DOHH2 (cell line): ENCODE results near the gene NXNL2.

Source experiments
- H3F3A ChIP-seq: fragments of 200-600 bp; sonication (generic), shearing (Covaris generic); 2 replicates; pipeline ENCODE4 v1.6.0; 2016; ENCODE audit warnings: antibody characterized with exemption, mild to moderate bottlenecking; ENCODE audit not compliant: control insufficient read depth, insufficient read depth
- H3K27ac ChIP-seq: fragments of 200-600 bp; sonication (generic); 2 replicates; pipeline ENCODE4 v1.5.1; 2014; ENCODE audit warnings: low read depth, mild to moderate bottlenecking, low read length, moderate library complexity
- H3K27me3 ChIP-seq: fragments of 200-600 bp; sonication (generic); 2 replicates; pipeline ENCODE4 v1.6.1; 2014; ENCODE audit warnings: mild to moderate bottlenecking, low read length, mixed read lengths; ENCODE audit not compliant: control insufficient read depth
- H3K36me3 ChIP-seq: fragments of 200-600 bp; sonication (generic); 2 replicates; pipeline ENCODE4 v1.6.1; 2014; ENCODE audit warnings: mild to moderate bottlenecking, low read length, moderate library complexity, mixed read lengths; ENCODE audit not compliant: control insufficient read depth
- H3K4me1 ChIP-seq: fragments of 200-600 bp; sonication (generic); 2 replicates; pipeline ENCODE4 v1.6.1; 2014; ENCODE audit warnings: mild to moderate bottlenecking, low read length, mixed read lengths; ENCODE audit not compliant: control insufficient read depth
- H3K4me2 ChIP-seq: fragments of 200-600 bp; sonication (generic); 2 replicates; pipeline ENCODE4 v1.6.0; 2014; ENCODE audit warnings: mild to moderate bottlenecking, low read length, moderate library complexity
- H3K4me3 ChIP-seq: fragments of 200-600 bp; sonication (generic); 2 replicates; pipeline ENCODE4 v1.5.1; 2014; ENCODE audit warnings: mild to moderate bottlenecking, low read length, mixed read lengths
- H3K79me2 ChIP-seq: fragments of 200-600 bp; sonication (generic); 2 replicates; pipeline ENCODE4 v1.6.1; 2014; ENCODE audit warnings: mild to moderate bottlenecking, low read length, mixed read lengths; ENCODE audit not compliant: control insufficient read depth
- H3K9me2 ChIP-seq: fragments of 200-600 bp; sonication (generic); replicated peaks from 2 replicates; pipeline ENCODE4 v1.6.1; 2014; ENCODE audit warnings: mild to moderate bottlenecking, low read length, mixed read lengths; ENCODE audit not compliant: control insufficient read depth
- H3K9me3 ChIP-seq: fragments of 200-600 bp; sonication (generic); 2 replicates; pipeline ENCODE4 v1.6.1; 2014; ENCODE audit warnings: antibody characterized with exemption, low read length, mixed read lengths; ENCODE audit not compliant: control insufficient read depth, insufficient read depth
- H4K20me1 ChIP-seq: fragments of 200-600 bp; sonication (generic); 2 replicates; pipeline ENCODE4 v1.6.0; 2014; ENCODE audit warnings: low read depth, mild to moderate bottlenecking, antibody characterized with exemption, low read length, moderate library complexity; ENCODE audit not compliant: control insufficient read depth, insufficient read depth
- EZH2phosphoT487 ChIP-seq: fragments of 200-600 bp; sonication (generic); IDR thresholded peaks from 2 replicates; pipeline ENCODE4 v1.6.1; 2017; ENCODE audit warnings: borderline replicate concordance, mild to moderate bottlenecking, antibody characterized with exemption, low read length, moderate library complexity, mixed read lengths
- TF ChIP-seq, protein P1 (sequence below): fragments of 200-600 bp; sonication (generic); IDR thresholded peaks from one replicate; pipeline ENCODE4 v1.5.1; 2014; ENCODE audit warnings: antibody characterized with exemption, mild to moderate bottlenecking, low read depth, low read length; ENCODE audit not compliant: poor library complexity, severe bottlenecking

Gene NXNL2

GRCh38 chr9:88571419-88571818, 36.4 kb downstream of the NXNL2 start:
- Histone ChIP-seq H3K9me3 (no peaks in the 10 kb centered on the region), H3K27ac (no peak overlapping the region), H3K9me2 (no peaks in the 10 kb centered on the region), H4K20me1 (no peaks in the 10 kb centered on the region), H3K79me2 (no peaks in the 10 kb centered on the region), H3K4me2 (no peak overlapping the region), H3F3A (no peaks in the 10 kb centered on the region), H3K4me1 (no peaks in the 10 kb centered on the region), H3K27me3 (no peaks in the 10 kb centered on the region), H3K36me3 (no peaks in the 10 kb centered on the region), H3K4me3 (no peak overlapping the region)
- TF ChIP-seq EZH2phosphoT487, result no peak
- TF ChIP-seq, protein P1, sequence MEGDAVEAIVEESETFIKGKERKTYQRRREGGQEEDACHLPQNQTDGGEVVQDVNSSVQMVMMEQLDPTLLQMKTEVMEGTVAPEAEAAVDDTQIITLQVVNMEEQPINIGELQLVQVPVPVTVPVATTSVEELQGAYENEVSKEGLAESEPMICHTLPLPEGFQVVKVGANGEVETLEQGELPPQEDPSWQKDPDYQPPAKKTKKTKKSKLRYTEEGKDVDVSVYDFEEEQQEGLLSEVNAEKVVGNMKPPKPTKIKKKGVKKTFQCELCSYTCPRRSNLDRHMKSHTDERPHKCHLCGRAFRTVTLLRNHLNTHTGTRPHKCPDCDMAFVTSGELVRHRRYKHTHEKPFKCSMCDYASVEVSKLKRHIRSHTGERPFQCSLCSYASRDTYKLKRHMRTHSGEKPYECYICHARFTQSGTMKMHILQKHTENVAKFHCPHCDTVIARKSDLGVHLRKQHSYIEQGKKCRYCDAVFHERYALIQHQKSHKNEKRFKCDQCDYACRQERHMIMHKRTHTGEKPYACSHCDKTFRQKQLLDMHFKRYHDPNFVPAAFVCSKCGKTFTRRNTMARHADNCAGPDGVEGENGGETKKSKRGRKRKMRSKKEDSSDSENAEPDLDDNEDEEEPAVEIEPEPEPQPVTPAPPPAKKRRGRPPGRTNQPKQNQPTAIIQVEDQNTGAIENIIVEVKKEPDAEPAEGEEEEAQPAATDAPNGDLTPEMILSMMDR, result no peak

GRCh38 chr9:88572684-88573083, 37.7 kb downstream of the NXNL2 start:
- no peaks in the 10 kb centered on the region for H3K27me3 ChIP-seq
- H3K9me2 ChIP-seq, result no peaks in the 10 kb centered on the region
- H3K4me1 ChIP-seq, result no peaks in the 10 kb centered on the region
- no peak overlapping the region for H3K4me2 ChIP-seq
- TF ChIP-seq, protein P1, result no peak
- TF ChIP-seq EZH2phosphoT487, result no peak
- H3F3A ChIP-seq, result no peaks in the 10 kb centered on the region
- H3K9me3 ChIP-seq, result no peaks in the 10 kb centered on the region
- no peak overlapping the region for H3K27ac ChIP-seq
- no peaks in the 10 kb centered on the region for H3K79me2 ChIP-seq
- H3K36me3 ChIP-seq, result no peaks in the 10 kb centered on the region
- H3K4me3 ChIP-seq, result no peak overlapping the region
- H4K20me1 ChIP-seq, result no peaks in the 10 kb centered on the region

DNA sequence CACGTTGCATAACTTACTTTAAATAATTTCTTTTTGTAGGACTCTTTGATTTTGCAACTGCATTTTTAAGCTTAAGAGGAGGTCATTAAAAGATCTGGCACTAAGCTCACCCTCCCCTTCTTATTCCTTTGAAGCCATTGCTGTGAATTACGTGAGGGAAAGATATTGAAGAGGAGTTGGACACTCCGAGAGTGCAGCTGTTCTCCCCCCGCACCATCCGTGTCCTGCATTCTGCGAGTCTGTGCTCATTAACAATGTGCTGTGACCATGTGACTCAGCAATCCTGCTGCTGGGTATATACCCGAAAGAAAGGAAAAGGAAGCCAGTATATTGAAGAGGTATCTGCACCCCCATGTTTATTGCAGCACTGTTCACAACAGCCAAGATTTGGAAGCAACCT, 40.0 kb downstream of the NXNL2 start:
- no peak overlapping the region for H3K4me2 ChIP-seq
- no peak overlapping the region for H3K4me3 ChIP-seq
- H3K79me2 ChIP-seq, result no peaks in the 10 kb centered on the region
- H3K4me1 ChIP-seq, result peaks cover 4% of the 10 kb centered on the region
- H3F3A ChIP-seq, result no peaks in the 10 kb centered on the region
- TF ChIP-seq, protein P1, result no peak
- no peaks in the 10 kb centered on the region for H4K20me1 ChIP-seq
- no peaks in the 10 kb centered on the region for H3K27me3 ChIP-seq
- no peak overlapping the region for H3K27ac ChIP-seq
- H3K36me3 ChIP-seq, result no peaks in the 10 kb centered on the region
- H3K9me2 ChIP-seq, result no peaks in the 10 kb centered on the region
- H3K9me3 ChIP-seq, result no peaks in the 10 kb centered on the region
